IMR-90 (cell line): ENCODE results near the gene FAM83G. TPM values are rescaled to one million over a fixed set of nuclear protein-coding genes. Genes with fewer than 3 reads are reported as not detected.

Experiments used
- ATAC-seq: fragments of 200-7000 bp; cut with Tn5 transposase; 2 replicates; pipeline ENCODE4 v1.9.1; 2020; ENCODE audit warnings: low read depth, mild to moderate bottlenecking, moderate library complexity
- BruUV-seq: library from RNA; stranded (reverse); fragments of 400-500 nt; replicated peaks from 2 replicates; lab custom pipeline; 2021; lab: Mats Ljungman, UMichigan
- CTCF ChIA-PET: fragments of 300-600 bp; formaldehyde crosslinking; extraction: SDS; loops from one replicate; lab custom pipeline; 2021; ENCODE audit warnings: antibody characterized with exemption; lab: Yijun Ruan, JAX
- POLR2A ChIA-PET: fragments of 300-600 bp; sonication (Branson Sonifier 250); formaldehyde crosslinking; loops from one replicate; lab custom pipeline; 2022; ENCODE audit warnings: antibody characterized with exemption; ENCODE audit not compliant: unreplicated experiment; lab: Charles Lee
- DNase-seq: peaks from one replicate; pipeline ENCODE4 v3.0.0; 2013
- H2AFZ ChIP-seq: replicated peaks from 2 replicates; pipeline ENCODE3; 2013; ENCODE audit warnings: low read length, mild to moderate bottlenecking; ENCODE audit not compliant: poor library complexity
- H2AK5ac ChIP-seq: 2 replicates; pipeline ENCODE4 v1.6.1; 2013; ENCODE audit warnings: low read depth, low read length, inconsistent platforms
- H2AK9ac ChIP-seq: replicated peaks from 2 replicates; pipeline ENCODE3; 2013; ENCODE audit warnings: mild to moderate bottlenecking, low read depth, low read length, moderate library complexity; ENCODE audit not compliant: poor library complexity
- H2BK120ac ChIP-seq: 2 replicates; pipeline ENCODE4 v1.6.1; 2013; ENCODE audit warnings: low read depth, low read length, inconsistent platforms
- H2BK15ac ChIP-seq: 3 replicates; pipeline ENCODE4 v1.6.1; 2013; ENCODE audit warnings: low read depth, low read length, inconsistent platforms
- H2BK20ac ChIP-seq: 2 replicates; pipeline ENCODE4 v1.6.1; 2013; ENCODE audit warnings: low read depth, mild to moderate bottlenecking, inconsistent platforms, low read length, moderate library complexity
- H2BK5ac ChIP-seq: 2 replicates; pipeline ENCODE4 v1.6.1; 2013; ENCODE audit warnings: mild to moderate bottlenecking, low read depth, low read length, inconsistent platforms; ENCODE audit not compliant: poor library complexity, severe bottlenecking
- H3K14ac ChIP-seq: replicated peaks from 2 replicates; pipeline ENCODE4 v1.6.1; 2013; ENCODE audit warnings: low read depth, low read length, inconsistent platforms
- H3K18ac ChIP-seq: 2 replicates; pipeline ENCODE4 v1.6.1; 2013; ENCODE audit warnings: low read depth, low read length, control low read depth
- H3K23ac ChIP-seq: 2 replicates; pipeline ENCODE4 v1.6.1; 2013; ENCODE audit warnings: low read depth, low read length, inconsistent platforms
- H3K27ac ChIP-seq: 2 replicates; pipeline ENCODE4 v1.5.1; 2013; ENCODE audit warnings: mild to moderate bottlenecking, control low read depth, low read length; ENCODE audit not compliant: insufficient read depth
- H3K27me3 ChIP-seq: 2 replicates; pipeline ENCODE4 v1.6.1; 2013; ENCODE audit warnings: low read length; ENCODE audit not compliant: control insufficient read depth, insufficient read depth
- H3K36me3 ChIP-seq: 2 replicates; pipeline ENCODE4 v1.6.1; 2013; ENCODE audit warnings: low read length, mixed read lengths; ENCODE audit not compliant: control insufficient read depth, insufficient read depth
- H3K4ac ChIP-seq: 2 replicates; pipeline ENCODE4 v1.6.1; 2013; ENCODE audit warnings: low read depth, low read length, inconsistent platforms
- H3K4me1 ChIP-seq: 2 replicates; pipeline ENCODE4 v1.6.1; 2013; ENCODE audit warnings: low read length, mixed read lengths; ENCODE audit not compliant: control insufficient read depth, insufficient read depth
- H3K4me2 ChIP-seq: 2 replicates; pipeline ENCODE4 v1.6.1; 2013; ENCODE audit warnings: low read depth, mild to moderate bottlenecking, control low read depth, low read length, moderate library complexity
- H3K4me3 ChIP-seq: 2 replicates; pipeline ENCODE4 v1.5.1; 2013; ENCODE audit warnings: low read depth, mild to moderate bottlenecking, control low read depth, low read length, moderate library complexity; ENCODE audit not compliant: insufficient read depth
- H3K56ac ChIP-seq: 2 replicates; pipeline ENCODE4 v1.6.1; 2013; ENCODE audit warnings: low read length, inconsistent platforms; ENCODE audit not compliant: insufficient read depth; ENCODE audit errors: extremely low read depth
- H3K79me1 ChIP-seq, 2 experiments: 2 replicates each; pipeline ENCODE4 v1.6.1; 2013; ENCODE audit warnings: low read length in 2 of 2, inconsistent platforms in 1 of 2, low read depth in 1 of 2
- H3K9ac ChIP-seq: 2 replicates; pipeline ENCODE4 v1.6.1; 2013; ENCODE audit warnings: low read depth, low read length, control low read depth
- H3K9me1 ChIP-seq: 2 replicates; pipeline ENCODE4 v1.6.1; 2013; ENCODE audit warnings: low read length, inconsistent platforms; ENCODE audit not compliant: insufficient read depth
- H3K9me3 ChIP-seq: 2 replicates; pipeline ENCODE4 v1.6.1; 2013; ENCODE audit warnings: low read length; ENCODE audit not compliant: control insufficient read depth, insufficient read depth
- H4K20me1 ChIP-seq: 2 replicates; pipeline ENCODE4 v1.6.1; 2013; ENCODE audit warnings: low read length, inconsistent platforms; ENCODE audit not compliant: insufficient read depth
- H4K5ac ChIP-seq: 2 replicates; pipeline ENCODE4 v1.6.1; 2013; ENCODE audit warnings: mild to moderate bottlenecking, low read depth, low read length, control low read depth
- H4K8ac ChIP-seq, 2 experiments: 2 replicates each; pipeline ENCODE4 v1.6.1; 2013; ENCODE audit warnings: low read depth in 2 of 2, low read length in 2 of 2, control low read depth in 1 of 2, inconsistent platforms in 1 of 2
- H4K91ac ChIP-seq: 2 replicates; pipeline ENCODE4 v1.6.1; 2013; ENCODE audit warnings: low read depth, low read length, inconsistent platforms; ENCODE audit not compliant: insufficient read depth
- BHLHE40 ChIP-seq: fragments of 150-350 bp; IDR thresholded peaks from 2 replicates; pipeline ENCODE4 v1.6.1; 2016; ENCODE audit warnings: mild to moderate bottlenecking, low read depth, low read length
- CEBPB ChIP-seq: IDR thresholded peaks from 2 replicates; pipeline ENCODE4 v1.6.1; 2012; ENCODE audit warnings: low read depth, low read length, improper control_type of control experiment
- NFE2L2 ChIP-seq: fragments of 150-350 bp; IDR thresholded peaks from 2 replicates; pipeline ENCODE4 v1.6.1; 2016; ENCODE audit warnings: low read depth, mild to moderate bottlenecking, low read length
- RAD21 ChIP-seq: IDR thresholded peaks from 2 replicates; pipeline ENCODE4 v1.6.1; 2012; ENCODE audit warnings: low read length, improper control_type of control experiment
- SMC3 ChIP-seq: fragments of 150-350 bp; IDR thresholded peaks from 2 replicates; pipeline ENCODE4 v1.6.1; 2016; ENCODE audit warnings: low read depth, mild to moderate bottlenecking, antibody characterized with exemption, low read length, moderate library complexity
- WGBS, 2 experiments: methylation state at CpG; one replicate each; pipeline versions ENCODE4 v1.1.5 to v1.1.7; 2013; ENCODE audit warnings: missing lambda C conversion rate in 2 of 2; ENCODE audit not compliant: insufficient read length in 1 of 2; ENCODE audit errors: extremely low coverage in 2 of 2; 5-methylcytosine and 5-hydroxymethylcytosine counted together
- dilution Hi-C: fragments of 300-500 bp; cut with HindIII; formaldehyde crosslinking; loops from one replicate; pipeline ENCODE4 v1.14.3; 2018; ENCODE audit warnings: low sequenced_read_pairs; ENCODE audit not compliant: unreplicated experiment
- in situ Hi-C: fragments of 300-500 bp; cut with MboI; formaldehyde crosslinking; loops from 3 replicates; pipeline ENCODE4 v1.14.3; 2019; ENCODE audit warnings: low sequenced_read_pairs, inconsistent platforms, mixed read lengths
- intact Hi-C: fragments of 100-400 bp; cut with micrococcal nuclease; formaldehyde crosslinking; loops from 2 replicates; pipeline ENCODE4 v1.10.0; 2022
- polyA plus RNA-seq, 3 experiments: library from polyadenylated mRNA; depleted of rRNA; stranded (reverse); fragments of >200 nt; gene quantifications; 2 replicates each; pipeline ENCODE4 v1.2.3, GENCODE V29; 2012; ENCODE audit warnings: low replicate concordance in 1 of 3
- total RNA-seq: library from RNA; depleted of rRNA; stranded (reverse); fragments of >200 nt; gene quantifications from 2 replicates; pipeline ENCODE4 v1.2.3, GENCODE V29; 2012
- TF ChIP-seq, protein P1 (sequence below): conservative IDR thresholded peaks from 2 replicates; pipeline ENCODE4 v1.5.1; 2012; ENCODE audit warnings: mild to moderate bottlenecking, low read depth, low read length, improper control_type of control experiment
- TF ChIP-seq, protein P2 (sequence below): fragments of 150-350 bp; IDR thresholded peaks from 2 replicates; pipeline ENCODE4 v1.6.1; 2016; ENCODE audit warnings: low read depth, mild to moderate bottlenecking, low read length, moderate library complexity, borderline replicate concordance
- TF ChIP-seq, protein P3 (sequence below): fragments of 150-350 bp; IDR thresholded peaks from 2 replicates; pipeline ENCODE4 v1.6.1; 2017; ENCODE audit warnings: mild to moderate bottlenecking, antibody characterized with exemption, low read length, low read depth

The FAM83G gene
- total and polyA plus RNA-seq, 2 of the 4 experiments (the other 2 are of a cell fraction), result 9.5 to 12.6 TPM

DNA sequence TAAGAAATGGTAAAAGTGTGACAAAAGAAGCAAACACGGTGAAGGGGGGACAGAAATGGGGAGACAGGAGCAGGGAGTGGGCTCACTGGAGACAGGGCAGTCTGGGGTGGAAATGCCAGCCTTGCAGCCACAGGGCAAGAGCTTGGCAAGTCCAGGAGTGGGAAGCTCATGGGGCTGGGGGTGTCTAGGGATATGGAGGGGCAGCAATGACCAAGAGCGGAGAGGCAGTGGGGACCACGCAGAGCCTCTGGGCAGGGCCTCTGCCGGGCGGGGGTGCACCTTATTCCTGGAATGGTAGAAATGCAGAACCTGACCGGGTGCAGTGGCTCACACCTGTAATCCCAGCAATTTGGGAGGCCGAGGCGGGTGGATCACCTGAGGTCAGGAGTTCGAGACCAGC is 40.0 kb downstream of the FAM83G start:
- Histone ChIP-seq H3K23ac (no peak overlapping the region), H2BK20ac (no peak overlapping the region), H2AK5ac (no peak overlapping the region), H3K56ac (no peak overlapping the region), H3K14ac (no peak overlapping the region), H3K9ac (no peak overlapping the region), H4K5ac (no peak overlapping the region), H3K27ac (no peak overlapping the region), H2AK9ac (no peak overlapping the region), H4K8ac (no peak overlapping the region), H3K4me2 (no peak overlapping the region), H2AFZ (no peak overlapping the region), H4K20me1 (no peaks in the 10 kb centered on the region), H2BK120ac (no peak overlapping the region), H3K79me1 (no peaks in the 10 kb centered on the region; a peak in 1 of 4 replicates), H3K9me1 (peaks cover 4% of the 10 kb centered on the region; the same call in 1 of the 2 replicates), H3K36me3 (no peaks in the 10 kb centered on the region), H2BK5ac (no peak overlapping the region), H3K27me3 (no peaks in the 10 kb centered on the region), H3K4me3 (no peak overlapping the region), H3K4me1 (peaks cover 23% of the 10 kb centered on the region), H3K18ac (no peak overlapping the region), H3K4ac (no peak overlapping the region; the same call in 1 of the 2 replicates), H3K9me3 (no peaks in the 10 kb centered on the region), H2BK15ac (no peak overlapping the region; the same call in 2 of the 3 replicates), H4K91ac (no peak overlapping the region)
- ATAC-seq, result no peak
- DNase-seq, result no peak
- intact Hi-C loops, result no loop called here
- dilution Hi-C loops, result no loop called here
- ChIA-PET CTCF (no interaction called here), POLR2A (no interaction called here)
- TF ChIP-seq NFE2L2 (no peak), SMC3 (no peak), CEBPB (no peak), RAD21 (no peak), BHLHE40 (no peak)
- TF ChIP-seq, protein P1, sequence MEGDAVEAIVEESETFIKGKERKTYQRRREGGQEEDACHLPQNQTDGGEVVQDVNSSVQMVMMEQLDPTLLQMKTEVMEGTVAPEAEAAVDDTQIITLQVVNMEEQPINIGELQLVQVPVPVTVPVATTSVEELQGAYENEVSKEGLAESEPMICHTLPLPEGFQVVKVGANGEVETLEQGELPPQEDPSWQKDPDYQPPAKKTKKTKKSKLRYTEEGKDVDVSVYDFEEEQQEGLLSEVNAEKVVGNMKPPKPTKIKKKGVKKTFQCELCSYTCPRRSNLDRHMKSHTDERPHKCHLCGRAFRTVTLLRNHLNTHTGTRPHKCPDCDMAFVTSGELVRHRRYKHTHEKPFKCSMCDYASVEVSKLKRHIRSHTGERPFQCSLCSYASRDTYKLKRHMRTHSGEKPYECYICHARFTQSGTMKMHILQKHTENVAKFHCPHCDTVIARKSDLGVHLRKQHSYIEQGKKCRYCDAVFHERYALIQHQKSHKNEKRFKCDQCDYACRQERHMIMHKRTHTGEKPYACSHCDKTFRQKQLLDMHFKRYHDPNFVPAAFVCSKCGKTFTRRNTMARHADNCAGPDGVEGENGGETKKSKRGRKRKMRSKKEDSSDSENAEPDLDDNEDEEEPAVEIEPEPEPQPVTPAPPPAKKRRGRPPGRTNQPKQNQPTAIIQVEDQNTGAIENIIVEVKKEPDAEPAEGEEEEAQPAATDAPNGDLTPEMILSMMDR, result no peak
- TF ChIP-seq, protein P2, sequence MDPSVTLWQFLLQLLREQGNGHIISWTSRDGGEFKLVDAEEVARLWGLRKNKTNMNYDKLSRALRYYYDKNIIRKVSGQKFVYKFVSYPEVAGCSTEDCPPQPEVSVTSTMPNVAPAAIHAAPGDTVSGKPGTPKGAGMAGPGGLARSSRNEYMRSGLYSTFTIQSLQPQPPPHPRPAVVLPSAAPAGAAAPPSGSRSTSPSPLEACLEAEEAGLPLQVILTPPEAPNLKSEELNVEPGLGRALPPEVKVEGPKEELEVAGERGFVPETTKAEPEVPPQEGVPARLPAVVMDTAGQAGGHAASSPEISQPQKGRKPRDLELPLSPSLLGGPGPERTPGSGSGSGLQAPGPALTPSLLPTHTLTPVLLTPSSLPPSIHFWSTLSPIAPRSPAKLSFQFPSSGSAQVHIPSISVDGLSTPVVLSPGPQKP, result no peak
- TF ChIP-seq, protein P3, sequence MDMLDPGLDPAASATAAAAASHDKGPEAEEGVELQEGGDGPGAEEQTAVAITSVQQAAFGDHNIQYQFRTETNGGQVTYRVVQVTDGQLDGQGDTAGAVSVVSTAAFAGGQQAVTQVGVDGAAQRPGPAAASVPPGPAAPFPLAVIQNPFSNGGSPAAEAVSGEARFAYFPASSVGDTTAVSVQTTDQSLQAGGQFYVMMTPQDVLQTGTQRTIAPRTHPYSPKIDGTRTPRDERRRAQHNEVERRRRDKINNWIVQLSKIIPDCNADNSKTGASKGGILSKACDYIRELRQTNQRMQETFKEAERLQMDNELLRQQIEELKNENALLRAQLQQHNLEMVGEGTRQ, result no peak
- BruUV-seq, result no TSS peak
- in situ Hi-C loops, result no loop called here
- 100% methylated on average over 1 of the region's 9 CpGs; no CpG with 5 or more reads in 1 of the 2 experiments for WGBS, 2 experiments
